ENCODE measurements around the gene ITPKC.

Gene ITPKC

DNA sequence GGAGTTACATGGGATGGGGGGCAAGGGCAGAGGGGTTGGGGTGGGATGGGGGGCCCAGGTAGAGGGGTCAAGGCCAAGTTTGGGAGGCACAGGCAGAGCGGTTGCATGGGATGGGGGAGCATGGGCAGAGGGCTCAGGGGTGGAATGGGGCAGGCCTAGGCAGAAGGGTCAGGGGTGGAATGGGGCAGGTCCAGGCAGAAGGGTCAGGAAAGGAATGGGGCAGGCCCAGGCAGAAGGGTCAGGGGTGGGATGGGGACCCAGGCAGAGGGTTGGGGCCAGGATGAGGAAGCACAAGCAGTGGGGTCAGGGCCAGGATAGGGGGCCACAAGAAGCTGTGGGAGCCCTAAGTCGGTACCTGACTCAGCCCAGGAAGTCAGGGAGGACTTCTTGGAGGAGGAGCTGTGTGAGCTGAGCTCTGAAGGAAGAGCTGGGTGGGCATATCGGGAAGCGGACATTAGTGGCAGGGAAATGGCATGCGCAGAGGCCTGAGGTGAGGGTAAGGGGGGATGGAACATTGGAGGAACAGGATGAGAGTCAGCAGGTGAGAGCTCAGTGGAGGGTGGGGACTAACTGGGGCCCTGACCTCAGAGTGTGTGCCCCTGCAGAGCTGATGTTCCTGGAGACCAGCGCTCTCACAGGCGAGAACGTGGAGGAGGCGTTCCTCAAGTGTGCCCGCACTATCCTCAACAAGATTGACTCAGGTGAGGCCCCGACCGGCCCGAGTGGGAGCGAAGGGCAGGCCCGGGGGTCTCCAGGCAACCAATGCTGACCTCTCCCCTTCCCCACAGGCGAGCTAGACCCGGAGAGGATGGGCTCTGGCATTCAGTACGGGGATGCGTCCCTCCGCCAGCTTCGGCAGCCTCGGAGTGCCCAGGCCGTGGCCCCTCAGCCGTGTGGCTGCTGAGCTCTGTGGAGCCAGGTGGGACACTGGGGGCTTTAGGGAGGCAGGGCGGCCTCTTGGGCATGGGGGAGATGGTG is 69.4 kb downstream of the ITPKC start:
- peaks cover 3 to 4% of the 10 kb centered on the region in 2 donors for H3K4me1 ChIP-seq (ENCODE audit: control insufficient read depth in 2 of 2, insufficient read depth in 2 of 2, low read length in 2 of 2)
- no peak overlapping the region for H3K9ac ChIP-seq (ENCODE audit: low read depth in 1 of 2, low read length in 2 of 2)
- no peaks in the 10 kb centered on the region for H3K27me3 ChIP-seq (ENCODE audit: control insufficient read depth in 2 of 2, insufficient read depth in 2 of 2, low read length in 2 of 2)
- no peak overlapping the region for H3K4me3 ChIP-seq (ENCODE audit: low read length in 2 of 2)
- H3K27ac ChIP-seq (ENCODE audit: low read depth in 2 of 2, low read length in 2 of 2): no peak overlapping the region
- H3K36me3 ChIP-seq (ENCODE audit: control insufficient read depth in 2 of 2, insufficient read depth in 2 of 2, low read length in 2 of 2): peaks cover 8 to 19% of the 10 kb centered on the region in 2 donors
- H3K9me3 ChIP-seq (ENCODE audit: control insufficient read depth in 2 of 2, low read length in 2 of 2): no peaks in the 10 kb centered on the region

All from mucosa of rectum (tissue), 2 donors.